Daoy (cell line): ENCODE measurements around the gene LMCD1. TPM values are rescaled to one million over a fixed set of nuclear protein-coding genes. Genes with fewer than 3 reads are reported as not detected.
A peak's percentile ranks its signal among the peaks of the same experiment; 100 is the strongest.

Source experiments
- DNase-seq: peaks from one replicate; pipeline ENCODE4 v3.0.0-alpha.2; 2015; ENCODE audit warnings: low read depth
- total RNA-seq: library from RNA; depleted of rRNA; stranded (reverse); fragments of >200 nt; shearing (Covaris generic); gene quantifications from 2 replicates; pipeline ENCODE4 v1.2.3, GENCODE V29; 2014

LMCD1 gene
- total RNA-seq, 1 experiment from 2014 or later: 18.7 TPM

GRCh38 chr3:8505621-8506020 is 4.0 kb downstream of the LMCD1 start:
- DNase-seq: peak; percentile 18

- DNase-seq: peak; percentile 44
Measured at GRCh38 chr3:8506571-8507061, 5.0 kb downstream of the LMCD1 start.

GRCh38 chr3:8507496-8507895 is 5.9 kb downstream of the LMCD1 start:
- DNase-seq: no peak

- peak; percentile 15 for DNase-seq
Measured at GRCh38 chr3:8509961-8510360, 8.3 kb downstream of the LMCD1 start.

- DNase-seq: no peak
Measured at GRCh38 chr3:8512234-8512633, 10.6 kb downstream of the LMCD1 start.

- DNase-seq: no peak
Measured at GRCh38 chr3:8516047-8516661, 14.5 kb downstream of the LMCD1 start.

- no peak for DNase-seq
Measured at GRCh38 chr3:8516783-8517182, 15.2 kb downstream of the LMCD1 start.

GRCh38 chr3:8517487-8517886 is 15.9 kb downstream of the LMCD1 start:
- DNase-seq: no peak

- DNase-seq: no peak
Measured at GRCh38 chr3:8518138-8518537, 16.5 kb downstream of the LMCD1 start.

- no peak for DNase-seq
Measured at GRCh38 chr3:8519156-8519555, 17.5 kb downstream of the LMCD1 start.

- no peak for DNase-seq
Measured at GRCh38 chr3:8519774-8520448, 18.3 kb downstream of the LMCD1 start.

GRCh38 chr3:8520816-8521403 is 19.3 kb downstream of the LMCD1 start:
- DNase-seq: no peak

- no peak for DNase-seq
Measured at GRCh38 chr3:8523041-8523440, 21.4 kb downstream of the LMCD1 start.

GRCh38 chr3:8524249-8524648 is 22.6 kb downstream of the LMCD1 start:
- no peak for DNase-seq

- no peak for DNase-seq
Measured at GRCh38 chr3:8524656-8525399, 23.2 kb downstream of the LMCD1 start.

- no peak for DNase-seq
Measured at GRCh38 chr3:8525893-8526292, 24.3 kb downstream of the LMCD1 start.

GRCh38 chr3:8529181-8529637 is 27.6 kb downstream of the LMCD1 start:
- DNase-seq: no peak

GRCh38 chr3:8529738-8530525 is 28.3 kb downstream of the LMCD1 start:
- peak; percentile 34 for DNase-seq

- DNase-seq: no peak
Measured at GRCh38 chr3:8530581-8530980, 29.0 kb downstream of the LMCD1 start.

- DNase-seq: no peak
Measured at GRCh38 chr3:8532251-8532871, 30.7 kb downstream of the LMCD1 start.
